HG02981 (cell line): ENCODE measurements around the gene PRDM5.

Experiments used
- ATAC-seq: cut with Tn5 transposase; IDR thresholded peaks from one replicate; pipeline ENCODE4 v1.9.1; 2021; ENCODE audit warnings: mild to moderate bottlenecking, moderate library complexity; ENCODE audit not compliant: unreplicated experiment

PRDM5 gene

DNA sequence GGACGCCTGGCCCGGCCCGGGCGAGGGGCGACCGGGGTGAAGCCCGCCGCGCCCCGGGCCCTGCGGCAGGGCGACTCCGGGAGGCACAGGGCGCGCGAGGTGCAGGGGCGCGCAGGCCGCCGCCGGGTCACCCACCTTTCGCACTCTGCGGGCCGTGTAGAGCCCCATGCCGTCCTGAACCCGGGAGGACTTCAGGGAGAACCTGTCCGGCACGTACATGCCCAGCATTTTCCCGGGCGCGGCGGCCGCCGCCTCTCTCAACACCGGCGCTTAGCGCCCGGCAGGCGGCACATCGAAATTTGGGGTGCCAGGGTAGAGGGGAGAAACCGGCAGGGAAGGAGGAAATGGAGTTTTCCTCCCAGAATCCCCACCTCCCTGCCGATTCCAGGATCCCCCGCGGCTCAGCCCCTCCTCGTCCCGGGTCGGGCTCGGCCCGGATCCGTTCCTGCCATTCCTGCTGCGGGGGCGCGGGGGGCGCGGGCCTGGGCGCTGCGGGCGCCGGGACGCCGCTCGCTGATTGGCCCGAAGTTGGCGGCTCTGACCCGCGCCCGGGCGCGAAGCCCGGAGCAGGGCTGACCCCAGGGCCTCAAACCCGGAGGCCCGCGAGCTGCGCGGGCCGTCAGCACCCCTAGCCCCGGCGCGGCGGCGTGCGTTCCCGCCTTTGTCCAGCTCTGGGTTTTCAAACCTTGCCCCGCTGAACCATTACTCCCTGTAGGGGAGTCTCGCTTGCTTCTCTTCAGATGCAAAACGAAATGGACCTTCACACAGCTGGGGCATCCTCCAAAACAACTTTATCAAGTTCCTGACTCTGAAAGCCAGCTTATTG is at the start of gene PRDM5:
Gene PRDM5, minus strand, starts transcription at position 346 of the 826 bp plus-strand sequence. Its CDS starts 118 bp downstream, at position 228.
- no peak for ATAC-seq

DNA sequence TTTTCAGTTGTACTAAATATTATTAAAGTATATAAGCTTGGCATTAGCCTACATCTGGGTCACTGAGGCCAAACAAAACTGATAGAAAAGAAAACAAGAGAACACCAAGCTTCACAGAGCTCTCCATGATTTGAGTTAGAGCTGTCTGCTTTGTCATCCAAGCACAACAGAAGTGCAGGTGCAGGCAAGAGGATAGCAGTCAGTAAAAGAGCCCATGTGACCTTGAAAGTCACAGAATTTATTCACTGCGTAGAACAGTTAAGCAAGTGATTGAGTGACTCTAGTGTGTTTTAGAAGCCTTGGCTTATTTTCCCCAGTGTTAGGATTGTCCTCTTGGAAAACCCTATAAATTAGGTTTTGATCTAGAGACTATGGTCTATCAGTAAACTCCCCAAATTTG is 49.4 kb upstream of the PRDM5 start:
- no peak for ATAC-seq

DNA sequence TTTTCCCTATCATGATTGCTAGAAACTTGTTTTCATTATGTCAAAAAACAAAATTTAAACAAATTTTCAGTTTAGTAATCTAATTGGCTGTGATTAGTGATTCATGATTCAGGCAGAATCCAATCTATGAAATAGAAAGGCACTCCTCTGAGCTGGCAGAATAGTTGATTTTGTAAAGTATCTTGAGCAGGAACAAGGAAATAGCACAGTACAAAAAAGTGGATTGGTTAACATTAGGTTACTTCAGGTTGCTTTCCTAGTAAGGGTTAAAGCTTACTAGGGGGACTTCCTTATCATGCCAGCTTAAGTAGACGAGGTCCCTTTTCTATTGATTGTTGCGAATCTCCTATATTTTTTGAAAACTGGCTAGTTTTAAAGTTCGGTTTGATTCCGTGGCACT is 43.4 kb upstream of the PRDM5 start:
- ATAC-seq, result no peak

DNA sequence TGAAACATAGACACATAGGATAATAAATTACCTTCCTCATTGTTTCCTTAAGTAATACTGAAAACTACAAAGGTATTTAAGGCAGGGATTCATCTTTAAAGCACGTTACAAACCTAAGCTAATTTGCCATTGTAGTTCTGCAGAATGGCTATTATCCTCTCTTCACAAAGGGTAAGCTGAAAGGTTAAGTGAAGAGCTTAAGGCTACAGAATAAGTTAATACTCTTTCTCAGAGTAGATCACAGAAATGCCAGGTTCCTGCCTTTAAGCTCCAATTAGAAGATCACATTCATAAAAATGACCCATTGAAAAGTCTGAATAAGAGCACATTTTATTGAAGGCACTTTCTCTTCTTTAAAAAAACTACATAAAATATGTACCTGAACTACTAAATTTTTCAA is 42.1 kb upstream of the PRDM5 start:
- no peak for ATAC-seq

DNA sequence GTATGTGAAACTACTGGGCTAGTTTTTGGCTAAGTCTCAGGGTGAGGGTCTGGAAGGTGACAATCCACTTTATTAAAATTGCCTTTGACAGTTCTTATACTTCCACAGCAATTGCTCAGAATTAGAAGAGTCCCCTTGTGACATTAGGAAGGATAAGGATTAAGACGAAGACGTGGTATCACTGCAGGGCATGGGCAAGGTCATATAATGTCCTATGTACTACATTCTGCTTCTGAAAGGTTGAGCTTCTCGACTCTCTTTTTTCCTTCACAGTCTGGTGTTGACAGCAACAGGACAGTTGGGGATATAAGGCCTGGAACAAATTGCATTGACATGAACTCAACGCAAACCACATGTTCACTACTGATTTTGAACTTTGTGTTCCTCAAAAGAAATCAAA is 40.9 kb upstream of the PRDM5 start:
- no peak for ATAC-seq

DNA sequence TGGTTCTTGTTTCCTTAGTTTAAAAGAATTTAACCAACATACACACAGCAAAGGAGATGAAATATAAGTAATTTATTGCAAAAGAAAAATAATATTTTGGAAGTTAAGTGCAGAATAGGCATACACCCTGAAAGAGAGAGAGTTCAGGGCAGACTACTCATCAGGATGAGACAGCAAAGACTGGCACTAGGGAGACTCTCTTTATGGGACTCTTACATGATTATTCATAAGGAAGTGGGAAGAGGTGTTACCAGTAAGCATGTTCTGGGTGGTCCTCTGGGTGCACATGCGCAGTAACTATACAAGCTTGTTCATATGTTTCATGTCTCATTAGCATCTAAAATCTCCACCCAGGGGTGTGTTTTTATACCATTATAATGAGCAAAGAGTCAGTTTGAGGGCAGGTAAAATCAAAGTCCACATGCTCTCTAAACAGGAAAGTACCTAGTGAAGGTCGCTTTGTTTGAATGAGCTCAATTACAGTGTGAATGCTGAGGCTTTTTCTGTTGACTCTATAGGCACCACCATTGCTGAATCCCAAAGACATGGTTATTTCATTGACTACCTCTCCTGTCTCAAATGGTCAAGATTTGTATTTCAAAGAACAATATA is 38.2 kb upstream of the PRDM5 start:
- no peak for ATAC-seq

DNA sequence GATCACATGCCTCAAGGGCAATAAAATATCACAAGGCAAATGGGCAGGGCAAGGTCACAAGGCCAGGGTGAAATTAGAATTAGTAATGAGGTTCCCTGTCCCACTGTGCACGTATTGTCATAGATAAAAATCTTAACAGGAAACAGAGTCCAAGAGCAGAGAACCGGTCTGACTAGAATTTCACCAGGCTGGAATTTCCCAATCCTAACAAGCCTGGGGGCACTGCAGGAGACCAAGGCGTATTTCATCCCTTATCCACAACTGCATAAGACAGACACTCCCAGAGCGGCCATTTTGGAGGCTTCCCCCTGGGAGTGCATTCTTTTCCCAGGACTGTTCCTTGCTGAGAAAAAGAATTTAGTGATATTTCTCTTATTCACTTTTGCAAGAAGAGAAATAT is 25.9 kb upstream of the PRDM5 start:
- ATAC-seq, result no peak

DNA sequence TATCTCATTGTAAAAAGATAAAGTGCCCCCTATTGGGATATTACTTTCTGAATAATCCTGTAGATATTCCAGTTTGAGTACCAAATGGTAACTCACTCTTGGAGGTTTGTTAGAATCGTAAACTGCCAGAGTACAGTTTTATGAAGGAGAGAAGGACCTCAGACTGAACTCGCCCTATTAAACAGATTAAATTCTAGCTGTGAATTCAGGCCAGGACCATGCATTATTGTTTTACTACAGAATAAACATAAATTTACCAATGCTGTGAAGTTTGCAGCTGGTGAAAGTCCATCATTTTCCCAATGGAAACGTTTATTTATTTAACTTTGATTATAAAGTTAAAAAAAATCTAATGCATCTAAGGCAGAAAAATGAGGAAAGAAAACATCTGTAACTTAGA is 20.2 kb upstream of the PRDM5 start:
- no peak for ATAC-seq

DNA sequence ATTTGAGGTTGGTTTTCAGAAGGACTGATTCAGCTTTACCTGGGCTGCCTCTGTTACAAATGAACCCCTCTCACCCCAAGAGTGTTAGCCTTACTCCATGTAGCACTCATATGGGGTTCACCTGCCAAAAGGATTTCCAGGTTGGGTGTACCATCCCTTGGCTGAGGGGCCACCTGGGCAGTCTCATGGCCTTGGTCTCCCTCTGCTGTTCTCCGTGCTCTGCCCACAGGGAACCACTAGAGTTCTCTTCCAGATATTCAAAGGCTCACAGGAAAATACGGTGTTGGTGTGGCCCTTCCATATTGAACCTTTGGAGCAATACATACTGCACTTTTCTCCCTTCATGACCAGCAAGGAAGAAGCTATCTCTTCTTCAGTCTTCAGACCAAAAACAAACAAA is 18.0 kb upstream of the PRDM5 start:
- ATAC-seq, result no peak

DNA sequence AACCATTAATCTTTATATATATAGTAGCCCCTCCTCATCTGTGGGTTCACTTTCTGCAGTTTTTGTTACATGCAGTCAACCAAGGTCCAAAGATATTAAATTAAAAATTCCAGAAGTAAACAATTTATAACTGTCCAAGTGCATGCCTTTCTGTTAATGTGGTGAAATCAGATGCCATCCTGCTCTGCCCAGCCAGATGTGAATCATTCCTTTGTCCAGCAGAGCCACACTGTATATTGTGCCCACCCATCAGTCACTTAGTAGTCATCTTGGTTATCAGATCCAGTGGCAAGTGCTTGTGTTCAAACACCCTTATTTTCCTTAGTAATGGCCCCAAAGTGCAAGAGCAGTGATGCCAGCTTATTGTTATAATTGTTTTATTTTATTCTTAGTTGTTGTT is 17.2 kb upstream of the PRDM5 start:
- ATAC-seq, result no peak

DNA sequence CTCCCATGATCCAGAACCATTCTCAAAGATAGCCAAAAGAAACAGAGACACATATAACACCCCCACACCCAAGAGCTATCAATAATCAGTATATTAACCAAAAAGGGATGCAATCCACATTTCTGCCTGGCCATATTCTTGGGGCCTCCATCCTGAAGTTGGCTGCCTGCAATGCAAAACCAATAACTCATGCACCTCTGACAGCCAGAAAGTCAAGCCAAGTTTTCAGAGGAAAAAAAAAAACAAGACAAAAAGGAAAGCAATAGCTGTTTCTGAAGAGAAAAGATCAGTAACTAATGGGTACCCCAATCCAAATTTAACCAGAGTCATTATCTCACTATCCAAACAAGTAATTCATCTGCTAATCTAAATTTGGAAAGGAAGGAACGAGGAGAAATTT is 7.3 kb upstream of the PRDM5 start:
- ATAC-seq, result no peak

DNA sequence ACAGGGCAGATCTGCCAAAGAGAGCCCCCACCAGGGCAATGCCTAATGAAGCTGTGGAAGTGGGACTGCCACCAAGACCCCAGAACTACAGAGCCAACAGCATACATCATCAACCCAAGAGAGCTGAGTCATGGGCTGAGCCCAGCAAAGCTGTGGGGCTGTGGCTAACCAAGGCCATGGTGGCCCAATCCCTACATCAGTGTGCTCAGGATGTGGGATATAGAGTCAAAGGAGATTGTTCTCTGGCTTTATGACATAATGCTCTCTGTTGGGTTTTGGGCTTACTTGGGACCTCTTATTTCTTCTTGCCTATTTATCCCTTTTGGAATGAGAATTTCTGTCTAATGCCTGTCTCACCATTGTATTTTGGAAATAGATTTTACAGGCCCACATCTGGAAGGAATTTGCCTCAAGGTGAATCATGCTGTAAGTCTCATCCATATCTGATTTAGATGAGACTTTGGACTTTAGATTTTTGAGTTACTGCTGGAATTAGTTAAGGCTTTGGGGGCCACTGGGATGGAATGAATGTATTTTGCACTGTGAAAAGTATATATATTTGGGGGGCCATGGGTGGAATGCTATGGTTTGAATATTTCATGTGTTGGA is 5.4 kb upstream of the PRDM5 start:
- ATAC-seq, result no peak

DNA sequence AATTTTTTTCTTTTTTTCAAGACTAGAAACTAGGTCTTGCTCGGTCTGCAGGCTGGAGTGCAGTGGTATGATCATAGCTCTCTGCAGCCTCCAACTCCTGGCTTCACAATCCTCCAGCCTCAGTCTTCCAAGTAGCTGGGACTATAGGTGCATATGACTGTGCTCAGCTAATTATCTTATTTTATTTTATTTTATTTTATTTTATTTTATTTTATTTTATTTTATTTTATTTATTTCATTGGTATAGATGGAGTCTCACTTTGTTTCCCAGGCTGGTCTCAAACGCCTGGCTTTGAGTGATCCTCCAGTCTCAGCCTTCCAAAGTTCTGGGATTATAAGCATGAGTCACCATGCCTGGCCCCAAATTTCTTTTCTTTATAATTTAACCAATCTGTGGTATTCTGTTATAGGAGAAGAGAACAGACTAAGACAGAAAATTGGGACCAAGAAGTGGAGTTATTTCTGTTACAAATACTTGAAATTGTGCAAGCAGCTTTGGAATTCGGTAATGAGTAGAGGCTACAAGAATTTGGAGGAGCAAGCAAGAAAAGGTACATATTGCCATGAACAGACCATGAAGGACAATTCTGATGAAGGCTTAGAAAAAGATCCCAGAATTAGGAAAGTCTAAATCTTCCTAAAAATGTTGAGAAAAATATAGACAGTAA is 4.0 kb upstream of the PRDM5 start:
- no peak for ATAC-seq

DNA sequence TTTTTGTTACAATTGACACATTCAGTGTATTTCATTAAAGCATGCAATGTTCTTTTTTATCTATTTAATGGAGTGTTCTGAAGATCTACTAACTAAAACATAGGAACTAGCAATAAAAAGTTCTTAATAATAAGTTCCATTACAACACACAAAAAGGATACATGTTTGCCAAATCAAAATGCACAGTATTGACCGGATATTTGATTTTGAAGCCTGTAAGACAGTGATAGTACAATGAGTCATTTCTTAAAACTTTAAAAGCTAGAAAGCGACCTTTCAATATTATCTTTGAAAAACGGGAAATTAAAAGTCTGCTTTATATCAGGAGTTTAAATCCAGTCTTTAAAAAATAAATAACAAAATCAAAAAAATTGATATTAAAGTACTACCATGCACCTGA is 2.4 kb upstream of the PRDM5 start:
- no peak for ATAC-seq

DNA sequence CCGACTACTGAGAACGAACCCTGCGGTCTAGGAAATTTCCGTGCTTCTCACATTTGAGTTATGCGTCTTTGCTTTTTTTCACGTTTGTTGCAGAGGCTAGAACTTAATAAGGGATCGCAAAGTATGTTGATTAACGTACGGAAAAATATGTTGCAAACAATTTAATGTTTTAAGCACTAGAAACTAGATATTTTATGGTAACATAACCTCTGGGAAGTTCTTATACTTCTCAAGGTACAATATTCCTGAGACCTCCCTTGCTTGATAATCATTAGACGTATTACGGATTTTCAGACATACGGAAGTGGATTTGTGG is 639 bp upstream of the PRDM5 start:
- ATAC-seq, result no peak

DNA sequence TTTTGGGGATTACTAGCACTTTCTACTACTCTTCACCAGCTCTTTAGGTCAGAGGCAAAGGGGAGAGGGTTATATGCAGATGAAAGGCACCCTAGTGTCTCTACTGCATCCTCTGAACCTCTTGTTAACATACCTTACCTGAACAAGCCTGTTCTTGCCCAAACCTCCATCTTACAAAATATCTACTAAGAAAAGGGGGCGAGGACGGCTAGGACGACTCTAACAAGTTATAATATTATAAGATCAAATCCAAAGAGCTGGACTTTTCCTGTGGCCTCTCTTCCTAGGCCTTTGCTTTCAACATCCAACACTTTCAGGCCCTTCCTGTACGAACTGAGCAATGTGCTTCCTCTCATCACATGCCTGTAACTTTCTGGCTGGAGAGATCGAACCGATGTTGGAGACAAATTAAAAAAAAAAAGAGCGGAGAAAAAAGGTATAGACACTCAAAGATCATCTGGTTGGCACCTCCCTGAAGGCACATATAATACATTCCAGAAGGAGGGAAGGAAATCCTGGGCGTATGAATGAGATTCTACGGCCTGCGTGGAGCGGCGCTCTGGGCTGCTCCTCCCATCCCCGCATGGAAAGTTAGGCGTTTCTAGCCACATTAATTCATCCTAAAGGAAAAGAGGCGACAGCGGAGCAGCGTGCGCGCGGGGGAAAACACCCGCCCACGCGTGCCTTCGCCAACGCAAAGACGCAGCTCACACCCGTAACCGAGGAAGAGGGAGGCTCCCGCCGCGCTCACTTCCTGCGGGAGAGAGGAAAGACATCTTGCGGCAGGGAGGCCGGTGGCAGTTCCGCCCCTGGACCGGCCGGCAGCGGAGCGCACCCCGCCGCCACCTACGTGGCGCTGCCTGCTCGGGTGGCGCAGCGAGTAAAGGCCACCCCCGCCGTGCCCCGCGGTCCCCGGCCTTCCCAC is 808 bp downstream of the PRDM5 start:
- ATAC-seq, result no peak

DNA sequence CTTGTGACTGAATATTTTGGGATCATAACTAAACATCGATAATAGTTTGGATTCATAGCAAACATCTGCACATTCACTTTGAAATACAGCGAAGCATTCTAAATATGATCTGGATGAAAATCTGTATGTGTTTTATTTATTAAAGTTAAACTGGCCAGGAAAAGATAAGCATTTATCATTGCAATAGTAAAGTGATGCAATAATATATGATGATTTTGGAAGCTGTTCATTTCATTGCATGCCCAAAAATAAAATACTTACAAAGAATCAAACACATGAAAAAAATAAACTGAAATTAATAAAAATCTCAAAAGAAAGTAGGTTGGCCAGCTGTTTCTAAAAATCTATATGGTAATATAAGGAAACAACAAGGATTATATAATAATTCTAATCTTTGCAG is 1.9 kb downstream of the PRDM5 start:
- no peak for ATAC-seq

DNA sequence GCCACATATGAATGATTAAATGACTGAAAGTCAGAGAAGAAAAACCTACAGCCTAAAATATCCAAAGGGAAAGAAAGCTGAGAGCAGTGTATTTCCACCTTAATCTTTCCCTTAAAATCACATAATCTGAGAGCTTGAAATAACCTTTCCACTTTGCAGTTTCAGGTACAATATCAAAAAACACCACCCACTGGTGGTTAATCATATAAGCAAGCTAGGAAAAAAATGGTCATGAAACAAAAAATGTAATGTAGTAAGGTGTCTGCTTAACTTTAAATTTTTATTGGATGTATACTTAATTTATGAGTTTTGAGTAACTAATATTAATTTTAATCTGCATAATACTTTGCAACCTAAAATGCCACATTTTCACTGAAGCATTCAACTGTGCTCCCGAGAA is 3.2 kb downstream of the PRDM5 start:
- no peak for ATAC-seq

DNA sequence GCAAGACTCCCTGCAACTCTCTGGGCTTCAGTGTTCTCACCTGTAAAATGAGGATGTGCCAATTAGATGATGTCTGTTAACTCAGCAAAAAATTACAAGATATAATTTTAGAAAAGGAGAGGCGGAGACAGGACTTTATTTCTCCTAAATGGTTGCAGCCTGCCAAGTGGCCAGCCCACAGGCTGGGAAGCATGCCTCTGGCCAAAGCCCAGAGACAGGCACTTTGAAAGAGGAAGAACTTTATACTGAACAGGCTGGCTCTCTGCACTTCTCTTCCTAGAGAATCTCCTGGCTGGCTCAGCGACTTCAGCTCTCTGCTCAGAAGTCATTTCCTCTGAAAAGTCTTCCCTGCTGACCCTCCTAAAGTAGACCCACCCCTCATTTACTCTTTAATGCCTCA is 3.7 kb downstream of the PRDM5 start:
- no peak for ATAC-seq

DNA sequence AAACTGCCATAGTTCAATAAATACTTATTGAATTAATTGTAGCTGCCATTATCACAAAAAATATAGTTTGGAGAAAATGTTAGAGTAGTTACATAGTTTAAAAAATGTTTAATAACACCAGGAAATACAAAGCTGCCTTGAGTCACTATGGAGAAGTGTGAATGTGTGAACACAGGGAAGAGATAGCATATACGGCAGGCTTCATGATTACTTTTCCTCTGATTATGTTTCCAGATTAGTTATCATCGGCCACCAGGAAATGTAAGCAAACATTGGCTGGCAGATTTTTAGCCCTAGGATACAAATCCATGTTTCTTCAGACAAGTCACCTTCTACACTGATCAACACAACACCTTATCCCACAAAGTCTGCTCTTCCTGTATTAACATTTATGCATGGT is 4.4 kb downstream of the PRDM5 start:
- no peak for ATAC-seq

DNA sequence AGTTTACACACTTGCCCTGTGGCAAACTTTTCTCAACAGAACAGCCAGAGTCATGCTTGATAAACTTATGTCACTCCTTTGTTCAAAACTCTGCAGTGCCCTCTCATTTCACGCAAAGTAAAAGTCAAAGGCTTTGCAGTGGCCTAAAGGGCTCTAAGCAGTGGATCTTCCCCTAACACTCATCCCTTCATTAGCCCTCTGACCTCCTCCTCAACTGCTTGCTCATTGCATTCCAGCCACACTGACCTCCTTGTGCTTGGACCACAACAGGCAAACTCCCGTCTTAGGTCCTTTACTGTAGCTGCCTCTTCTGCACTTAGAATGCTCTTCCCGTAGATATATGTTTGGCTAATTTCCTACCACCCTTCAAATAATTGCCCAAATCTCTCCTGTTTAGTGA is 5.6 kb downstream of the PRDM5 start:
- no peak for ATAC-seq
